Spinal cord (tissue), 10 donors: ENCODE measurements around the gene MPST. TPM values are rescaled to one million over a fixed set of nuclear protein-coding genes. Genes with fewer than 3 reads are reported as not detected.
A peak's percentile ranks its signal among the peaks of the same experiment; 100 is the strongest.

Source experiments
- DNase-seq, 6 donors: peaks; one replicate each; pipeline versions ENCODE4 v3.0.0 to v3.0.0-alpha.2; 2013 to 2015; ENCODE audit warnings: low spot score in 6 of 6, low read depth in 4 of 6
- H3K27ac ChIP-seq: one replicate; pipeline ENCODE4 v1.5.1; 2013; ENCODE audit warnings: low read depth, low read length, control low read depth
- H3K27me3 ChIP-seq: one replicate; pipeline ENCODE4 v1.6.1; 2013; ENCODE audit warnings: low read length; ENCODE audit not compliant: control insufficient read depth, insufficient read depth
- H3K36me3 ChIP-seq: one replicate; pipeline ENCODE4 v1.6.1; 2013; ENCODE audit warnings: low read length; ENCODE audit not compliant: control insufficient read depth, insufficient read depth
- H3K4me1 ChIP-seq: one replicate; pipeline ENCODE4 v1.6.1; 2013; ENCODE audit warnings: low read length; ENCODE audit not compliant: control insufficient read depth, insufficient read depth
- H3K4me3 ChIP-seq: one replicate; pipeline ENCODE4 v1.5.1; 2013; ENCODE audit warnings: low read depth, low read length, control low read depth
- H3K9me3 ChIP-seq: one replicate; pipeline ENCODE4 v1.6.1; 2013; ENCODE audit warnings: low read length; ENCODE audit not compliant: control insufficient read depth, insufficient read depth
- WGBS: methylation state at CpG from one replicate; pipeline ENCODE4 v1.1.5; 2013; ENCODE audit warnings: missing lambda C conversion rate; ENCODE audit not compliant: insufficient coverage; 5-methylcytosine and 5-hydroxymethylcytosine counted together
- polyA plus RNA-seq, 2 donors: library from polyadenylated mRNA; unstranded; fragments of 120-200 nt; gene quantifications; one replicate each; pipeline ENCODE4 v1.2.1, GENCODE V29; 2013; ENCODE audit not compliant: insufficient read length in 2 of 2
- total RNA-seq, 2 donors: library from RNA; depleted of rRNA in 1 of 2; stranded (reverse); fragments of 120-200 nt in 1 of 2; fragments of >200 nt in 1 of 2; gene quantifications; one replicate each; pipeline versions ENCODE4 v1.2.3 to v1.2.4, GENCODE V29; 2013 to 2014
- donor health status: healthy.

The MPST gene
- total and polyA plus RNA-seq, 4 donors, result 20.1 to 65.1 (median 47.5) TPM

DNA sequence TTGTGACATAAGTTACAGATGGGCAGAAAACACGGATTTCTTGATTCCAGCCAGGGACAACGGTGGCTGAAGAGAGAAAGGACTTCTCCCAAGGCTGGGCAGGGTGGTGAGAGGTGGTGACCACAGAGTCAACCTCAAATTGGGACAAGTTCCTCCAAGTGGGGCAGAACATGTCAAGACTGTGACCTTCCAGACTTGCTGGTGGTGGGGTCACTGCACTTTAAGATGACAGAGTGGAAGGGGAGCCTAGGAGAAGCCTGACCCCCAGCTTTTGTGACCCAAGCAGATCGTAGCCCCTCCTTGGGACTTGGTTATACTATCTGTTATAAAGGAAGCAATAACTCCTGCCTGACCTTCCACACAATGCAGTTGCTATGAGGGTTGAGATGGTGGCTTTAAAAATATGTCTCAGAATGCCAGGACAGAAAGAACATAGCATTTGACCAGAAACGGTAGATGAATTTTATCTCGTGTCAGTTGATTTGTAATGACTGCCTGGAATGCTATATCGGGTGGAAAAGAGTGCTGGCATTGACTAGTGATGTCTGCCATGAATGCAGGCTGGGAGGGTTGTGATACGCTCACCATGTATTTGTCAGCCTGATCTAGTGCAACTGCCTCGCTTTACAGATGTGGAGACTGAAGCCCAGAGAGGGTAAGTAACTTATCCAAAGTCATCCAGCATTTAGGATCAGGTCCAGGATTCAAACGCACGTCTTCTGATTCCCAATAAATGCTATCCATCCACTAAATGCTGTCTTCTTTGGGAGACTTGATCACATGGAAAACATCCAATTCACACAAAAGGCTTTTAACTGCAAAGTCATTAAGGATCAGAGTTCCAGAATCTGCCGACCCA lies 18.6 kb upstream of the MPST start:
- Histone ChIP-seq H3K9me3 (no peaks in the 10 kb centered on the region), H3K4me3 (no peak overlapping the region), H3K27me3 (no peaks in the 10 kb centered on the region), H3K36me3 (no peaks in the 10 kb centered on the region), H3K27ac (no peak overlapping the region), H3K4me1 (no peaks in the 10 kb centered on the region)
- WGBS, result 93% methylated on average over 8 of the region's 11 CpGs
- no peak for DNase-seq

GRCh38 chr22:37001826-37002225 lies 17.7 kb upstream of the MPST start:
- Histone ChIP-seq H3K9me3 (no peaks in the 10 kb centered on the region), H3K4me3 (no peak overlapping the region), H3K27me3 (no peaks in the 10 kb centered on the region), H3K4me1 (no peaks in the 10 kb centered on the region), H3K27ac (no peak overlapping the region), H3K36me3 (no peaks in the 10 kb centered on the region)
- WGBS, result 73% methylated on average over 10 of the region's 12 CpGs
- DNase-seq, result no peak

DNA sequence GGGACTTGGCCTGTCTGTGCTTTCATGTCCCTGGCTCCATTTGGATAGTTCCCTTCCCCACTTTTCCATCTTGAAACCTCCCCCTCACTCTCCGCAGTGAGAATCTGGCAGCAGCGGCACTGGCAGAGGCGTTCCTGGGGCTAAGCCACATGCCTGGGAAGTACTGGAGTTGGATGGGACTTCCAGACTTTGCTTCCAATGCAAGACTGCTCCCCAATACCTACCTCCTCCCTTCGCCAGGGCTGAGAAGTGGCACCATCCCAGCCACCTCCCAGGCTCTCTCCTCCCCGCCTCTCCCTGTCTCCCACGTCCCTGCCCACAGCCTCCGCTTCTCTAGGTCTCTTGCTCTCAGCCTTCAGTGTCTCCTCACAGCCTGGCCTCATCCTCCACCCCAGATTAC lies 16.9 kb upstream of the MPST start:
- H3K9me3 ChIP-seq, result no peaks in the 10 kb centered on the region
- no peaks in the 10 kb centered on the region for H3K4me1 ChIP-seq
- H3K27ac ChIP-seq, result no peak overlapping the region
- peak in 1 of 6 donors; percentile 59 for DNase-seq
- H3K36me3 ChIP-seq, result no peaks in the 10 kb centered on the region
- H3K27me3 ChIP-seq, result no peaks in the 10 kb centered on the region
- no peak overlapping the region for H3K4me3 ChIP-seq
- 70% methylated on average over 3 of the region's 7 CpGs for WGBS

GRCh38 chr22:37007651-37008050 lies 11.9 kb upstream of the MPST start:
- H3K36me3 ChIP-seq, result peaks cover 7% of the 10 kb centered on the region
- H3K27me3 ChIP-seq, result no peaks in the 10 kb centered on the region
- no peak for DNase-seq
- no peak overlapping the region for H3K4me3 ChIP-seq
- H3K4me1 ChIP-seq, result peaks cover 9% of the 10 kb centered on the region
- H3K27ac ChIP-seq, result no peak overlapping the region
- WGBS, result 0% methylated on average over 1 of the region's 2 CpGs
- H3K9me3 ChIP-seq, result no peaks in the 10 kb centered on the region

- H3K27ac ChIP-seq, result no peak overlapping the region
- no CpG with 5 or more reads among the region's 2 CpGs for WGBS
- no peak for DNase-seq
These were observed 11.2 kb upstream of the MPST start for GRCh38 chr22:37008365-37008764.

DNA sequence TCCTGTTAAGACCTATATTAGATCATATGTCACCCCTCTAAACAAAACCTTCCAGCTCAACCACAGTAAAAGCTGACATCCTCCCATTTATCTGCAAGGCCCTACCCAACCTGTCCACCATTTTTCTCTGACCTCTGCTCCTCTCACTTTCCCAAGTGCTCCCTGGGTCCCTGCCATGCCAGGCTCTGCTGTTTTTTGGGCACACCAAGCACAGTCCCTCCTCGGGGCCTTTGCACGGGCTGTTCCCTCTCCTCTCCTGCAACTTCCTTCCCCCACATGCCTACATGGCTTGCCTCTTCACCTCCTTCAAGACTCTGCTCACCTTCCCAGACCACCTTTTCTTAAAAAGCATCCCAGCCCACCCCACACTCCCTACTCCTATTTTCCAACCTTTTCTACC lies 10.1 kb upstream of the MPST start:
- no peak overlapping the region for H3K4me3 ChIP-seq
- H3K27ac ChIP-seq, result no peak overlapping the region
- H3K4me1 ChIP-seq, result peaks cover 19% of the 10 kb centered on the region
- DNase-seq, result no peak
- WGBS, result 95% methylated on average over 2 of the region's 2 CpGs
- no peaks in the 10 kb centered on the region for H3K9me3 ChIP-seq
- peaks cover 7% of the 10 kb centered on the region for H3K36me3 ChIP-seq
- H3K27me3 ChIP-seq, result no peaks in the 10 kb centered on the region

More at GRCh38 chr22:37008365-37008764, 11.2 kb upstream of the MPST start:
- Histone ChIP-seq H3K4me3 (no peak overlapping the region), H3K4me1 (peaks cover 12% of the 10 kb centered on the region), H3K27me3 (no peaks in the 10 kb centered on the region), H3K9me3 (no peaks in the 10 kb centered on the region), H3K36me3 (peaks cover 7% of the 10 kb centered on the region)

GRCh38 chr22:37010174-37010573 lies 9.4 kb upstream of the MPST start:
- DNase-seq, result no peak
- Histone ChIP-seq H3K36me3 (peaks cover 7% of the 10 kb centered on the region), H3K27me3 (no peaks in the 10 kb centered on the region), H3K4me1 (peaks cover 24% of the 10 kb centered on the region), H3K4me3 (no peak overlapping the region), H3K27ac (no peak overlapping the region), H3K9me3 (no peaks in the 10 kb centered on the region)
- WGBS, result 92% methylated on average over 4 of the region's 4 CpGs

- H3K27me3 ChIP-seq, result no peaks in the 10 kb centered on the region
- H3K4me3 ChIP-seq, result no peak overlapping the region
- peaks cover 7% of the 10 kb centered on the region for H3K36me3 ChIP-seq
- H3K27ac ChIP-seq, result no peak overlapping the region
- 93% methylated on average over 20 of the region's 20 CpGs for WGBS
- no peaks in the 10 kb centered on the region for H3K9me3 ChIP-seq
- H3K4me1 ChIP-seq, result peaks cover 24% of the 10 kb centered on the region
- no peak for DNase-seq
These were observed 8.6 kb upstream of the MPST start for GRCh38 chr22:37010976-37011375.

DNA sequence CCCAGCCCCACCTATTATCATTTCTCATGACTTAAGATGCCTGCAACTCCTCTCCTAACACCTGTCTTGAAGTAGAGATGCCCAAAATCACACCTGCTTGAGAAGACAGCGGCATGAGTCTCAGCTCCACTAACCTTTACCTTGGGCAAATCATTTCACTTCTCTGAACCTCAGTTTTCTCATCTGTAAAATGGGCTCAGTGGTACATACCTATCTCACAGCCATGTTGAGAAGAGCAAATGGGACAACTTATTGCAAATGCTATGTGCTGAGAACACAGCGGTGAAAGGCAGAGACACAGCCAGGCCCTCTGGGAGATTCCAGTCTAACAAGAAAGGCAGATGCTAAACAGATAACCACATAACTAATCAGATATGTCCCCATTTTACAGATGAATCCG lies 8.1 kb upstream of the MPST start:
- peaks cover 25% of the 10 kb centered on the region for H3K4me1 ChIP-seq

GRCh38 chr22:37012262-37012904 lies 7.2 kb upstream of the MPST start:
- Histone ChIP-seq H3K4me1 (peaks cover 34% of the 10 kb centered on the region), H3K27me3 (no peaks in the 10 kb centered on the region), H3K9me3 (no peaks in the 10 kb centered on the region), H3K27ac (no peak overlapping the region), H3K4me3 (no peak overlapping the region), H3K36me3 (peaks cover 13% of the 10 kb centered on the region)
- 76% methylated on average over 9 of the region's 9 CpGs for WGBS
- DNase-seq, result peak in 1 of 6 donors; percentile 33

More for the DNA sequence above, 8.1 kb upstream of the MPST start:
- H3K4me3 ChIP-seq, result no peak overlapping the region
- peaks cover 10% of the 10 kb centered on the region for H3K36me3 ChIP-seq
- no peaks in the 10 kb centered on the region for H3K9me3 ChIP-seq
- no peak overlapping the region for H3K27ac ChIP-seq
- DNase-seq, result no peak
- 88% methylated on average over 1 of the region's 3 CpGs for whole genome bisulfite sequencing
- no peaks in the 10 kb centered on the region for H3K27me3 ChIP-seq
